Hematopoietic multipotent progenitor cell (in vitro differentiated cells): ENCODE results near the gene H19. TPM values are rescaled to one million over a fixed set of nuclear protein-coding genes. Genes with fewer than 3 reads are reported as not detected.

Experiments used
- DNase-seq, 3 donors: peaks; one replicate each; pipeline ENCODE4 v3.0.0-alpha.2; 2011 to 2015; ENCODE audit warnings: low read depth in 2 of 3, low spot score in 2 of 3
- total RNA-seq: library from RNA; depleted of rRNA; stranded (reverse); fragments of >200 nt; gene quantifications from one replicate; pipeline ENCODE4 v1.2.3, GENCODE V29; 2012

Gene H19
- 2.7 TPM for total RNA-seq

DNA sequence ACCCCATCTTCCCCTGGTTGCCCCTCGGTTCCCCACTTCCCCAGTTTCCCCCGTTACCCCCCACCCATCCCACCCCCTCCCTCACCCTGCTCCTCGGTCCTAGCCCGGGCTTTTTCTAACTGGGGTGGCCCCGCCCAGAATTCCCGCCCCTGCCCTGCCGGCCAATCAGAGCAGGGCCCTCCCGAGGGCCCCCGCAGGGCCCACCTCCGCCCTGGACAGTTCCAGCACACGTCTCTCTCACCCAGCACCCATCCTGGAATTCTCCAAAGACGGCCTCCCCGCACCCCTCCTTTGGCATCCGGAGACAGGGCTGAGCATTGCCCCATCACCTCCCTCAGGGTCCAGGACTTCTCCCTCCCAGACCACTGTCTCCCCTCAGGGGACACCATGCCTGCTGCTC, at the start of gene H19:
H19 (minus strand) TSS at position 88 of the 400 bp plus-strand sequence.
- no peak for DNase-seq

GRCh38 chr11:2041963-2042362, 44.3 kb upstream of the H19 start:
- no peak for DNase-seq

GRCh38 chr11:2041153-2041552, 43.5 kb upstream of the H19 start:
- DNase-seq, result no peak

DNA sequence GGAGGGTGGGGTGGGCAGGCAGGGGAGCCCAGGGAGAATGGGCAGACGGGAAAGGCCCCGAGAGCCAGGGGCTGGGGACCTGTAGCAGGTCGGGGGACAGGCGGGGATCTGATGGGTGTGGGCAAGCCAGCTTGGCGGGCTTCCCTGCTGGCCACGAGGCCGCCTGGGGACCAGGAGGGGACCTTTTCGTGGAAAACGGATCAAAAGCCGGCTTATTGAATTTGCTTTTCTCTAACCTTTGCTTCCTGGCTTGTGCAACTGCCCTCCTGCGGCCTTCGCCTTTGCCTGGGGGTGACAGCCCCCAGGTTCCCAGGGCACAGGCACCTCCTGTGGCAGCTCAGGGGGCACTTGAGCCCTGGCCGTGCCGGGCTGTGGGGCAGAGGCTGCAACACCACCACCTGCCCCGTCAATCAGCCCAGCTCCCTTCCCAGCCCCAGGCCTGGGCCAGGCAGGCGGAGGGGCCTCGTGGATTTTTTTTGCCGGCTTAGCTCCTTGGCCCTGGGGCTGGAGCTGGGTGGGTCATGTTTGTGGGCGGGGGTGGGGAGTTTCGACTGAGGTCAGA, 41.6 kb upstream of the H19 start:
- no peak for DNase-seq

DNA sequence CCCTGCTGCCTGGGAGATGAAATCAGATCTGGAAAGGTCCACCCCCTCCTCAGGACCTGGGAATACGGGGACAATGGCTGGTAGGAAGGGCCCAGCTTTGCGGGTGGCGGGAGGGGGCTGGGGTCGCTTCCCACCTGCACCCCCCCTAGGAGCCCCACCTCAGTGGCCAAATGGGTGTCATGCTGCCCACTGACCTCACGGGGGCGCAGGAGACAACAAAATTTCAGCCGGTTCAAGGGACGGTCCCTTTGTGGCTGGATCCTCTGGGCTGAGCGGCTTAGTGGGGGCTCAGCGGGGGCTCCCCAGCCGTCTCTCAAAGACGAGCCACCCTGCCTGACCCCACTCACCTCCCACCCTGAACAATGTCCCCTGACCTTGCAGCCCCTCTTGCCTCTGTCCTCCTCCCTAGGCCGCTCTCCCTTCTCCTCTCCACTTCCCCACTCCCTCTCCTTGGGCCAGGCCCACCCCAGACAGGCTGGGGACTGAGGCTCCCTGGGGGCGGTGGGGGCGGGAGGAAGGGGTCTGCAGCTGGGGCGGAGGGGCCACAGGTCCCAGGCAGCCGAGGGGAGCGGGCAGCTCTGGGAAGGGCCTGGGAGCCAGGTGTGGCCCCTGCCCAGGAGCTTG, 39.3 kb upstream of the H19 start:
- DNase-seq, result no peak

GRCh38 chr11:2035382-2035781, 37.7 kb upstream of the H19 start:
- DNase-seq, result no peak

- DNase-seq, result no peak
Observed at GRCh38 chr11:2031058-2031457, 33.4 kb upstream of the H19 start.

DNA sequence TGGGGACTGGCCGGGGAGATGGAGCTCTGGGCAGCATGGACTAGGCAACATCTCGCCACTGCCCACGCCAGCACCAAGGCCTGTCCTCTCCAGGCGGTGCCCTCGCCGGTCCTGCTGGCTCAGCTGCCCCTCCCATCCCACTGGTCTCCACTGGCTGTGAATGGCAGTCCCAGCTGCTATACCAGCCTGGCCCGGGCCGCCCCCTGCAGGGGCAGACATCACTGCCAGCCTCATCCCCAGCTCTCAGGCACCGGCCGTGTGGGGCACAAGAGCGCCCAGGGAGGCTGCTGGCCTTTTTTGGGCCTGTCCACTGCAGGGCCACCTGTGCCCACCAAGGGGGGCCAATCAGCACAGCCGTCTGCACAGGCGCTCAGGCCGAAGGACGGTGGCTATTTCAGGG, 30.1 kb upstream of the H19 start:
- no peak for DNase-seq

DNA sequence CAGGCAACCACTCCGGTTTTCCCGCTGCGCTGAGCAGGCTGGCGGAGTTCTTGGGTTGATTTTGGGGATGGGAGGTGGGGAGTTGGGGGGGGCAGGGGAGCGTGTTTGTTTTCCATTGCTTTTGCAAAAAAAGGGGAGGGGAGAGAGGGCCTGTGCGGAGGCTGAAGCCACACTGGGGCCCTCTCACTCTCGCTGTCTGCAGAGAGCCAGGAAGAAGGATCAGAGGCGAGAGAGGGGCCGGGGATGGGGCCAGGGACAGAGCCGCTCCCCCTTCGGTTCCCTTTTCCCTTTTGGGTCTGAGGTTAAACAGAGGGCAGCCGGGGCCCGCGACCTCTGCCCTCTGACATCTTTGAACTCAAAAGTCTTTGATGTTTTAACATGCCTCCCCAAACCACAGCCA, 17.4 kb upstream of the H19 start:
- no peak for DNase-seq

DNA sequence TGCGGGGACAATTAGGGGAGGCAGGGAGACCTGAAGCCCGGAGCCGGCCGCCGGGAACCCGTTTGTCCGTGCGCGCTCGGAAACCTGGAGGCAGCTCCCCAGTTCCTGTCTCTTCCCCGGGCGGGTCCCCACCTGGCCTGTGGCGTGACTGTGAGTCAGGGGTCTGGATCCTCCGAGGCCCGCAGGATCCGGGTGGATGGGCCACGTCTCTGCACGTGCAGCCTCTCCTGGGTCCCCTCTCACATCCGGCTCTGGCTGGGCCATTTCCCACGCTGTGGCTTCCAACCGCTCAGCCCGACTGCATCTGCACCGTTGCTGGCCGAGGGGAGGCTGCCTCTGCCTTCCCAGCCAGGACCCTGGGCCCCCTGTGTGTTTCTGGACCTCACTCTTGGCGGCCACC, 14.8 kb upstream of the H19 start:
- DNase-seq, result no peak

- DNase-seq, result no peak
Observed at GRCh38 chr11:2004466-2004865, 6.8 kb upstream of the H19 start.

- no peak for DNase-seq
Observed at GRCh38 chr11:2002807-2003206, 5.2 kb upstream of the H19 start.

DNA sequence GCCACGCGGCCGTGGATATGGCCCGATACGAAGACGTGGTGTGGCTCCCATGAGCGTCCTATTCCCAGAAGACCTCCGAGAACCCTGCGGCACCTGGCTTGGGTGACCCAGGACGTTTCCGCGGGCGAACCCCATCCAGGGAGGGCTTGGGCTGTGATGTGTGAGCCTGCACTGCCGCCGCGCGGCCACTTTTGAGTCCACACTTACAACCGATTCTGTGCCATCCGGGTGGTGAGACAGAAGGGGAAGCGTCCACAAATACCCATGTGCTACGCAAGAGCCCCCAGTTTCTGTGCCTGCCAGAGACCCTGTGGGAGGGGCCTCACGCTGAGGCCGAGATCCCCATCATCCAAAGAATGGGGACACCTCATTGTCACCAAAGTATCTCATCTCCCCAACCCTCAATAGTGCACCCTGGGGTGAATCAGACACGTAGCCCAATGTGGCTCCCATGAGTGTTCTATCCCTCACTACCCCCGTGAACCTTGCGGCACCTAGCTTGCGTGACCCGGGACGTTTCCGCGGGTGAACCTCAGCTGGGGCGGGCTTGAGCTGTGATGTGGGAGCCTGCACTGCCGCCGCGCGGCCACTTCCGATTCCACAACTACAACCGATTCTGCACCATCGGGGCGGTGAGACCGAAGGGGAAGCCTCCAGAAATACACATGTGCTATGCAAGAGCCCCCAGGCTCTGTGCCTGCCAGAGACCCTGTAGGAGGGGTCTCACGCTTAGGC, 4.6 kb upstream of the H19 start:
- DNase-seq, result no peak

DNA sequence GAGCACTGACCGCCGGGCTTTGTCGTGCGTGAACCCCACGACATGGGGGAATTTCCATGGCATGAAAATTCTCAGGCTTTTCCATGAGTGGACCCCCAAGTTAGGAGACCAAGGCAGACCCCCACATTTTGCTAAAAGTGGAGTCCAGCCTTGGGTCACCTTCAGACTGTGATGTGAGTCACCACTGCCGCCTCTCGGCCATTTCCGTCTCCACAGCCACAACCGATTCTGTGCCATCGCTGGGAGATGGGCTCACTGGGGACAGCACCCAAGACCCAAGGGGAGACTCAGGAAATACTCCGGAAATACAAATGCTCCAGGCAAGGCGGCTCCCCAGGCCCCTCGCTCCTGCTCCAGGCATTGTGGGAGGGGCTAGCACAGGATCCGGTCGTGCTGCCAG, 1.2 kb upstream of the H19 start:
- no peak for DNase-seq

DNA sequence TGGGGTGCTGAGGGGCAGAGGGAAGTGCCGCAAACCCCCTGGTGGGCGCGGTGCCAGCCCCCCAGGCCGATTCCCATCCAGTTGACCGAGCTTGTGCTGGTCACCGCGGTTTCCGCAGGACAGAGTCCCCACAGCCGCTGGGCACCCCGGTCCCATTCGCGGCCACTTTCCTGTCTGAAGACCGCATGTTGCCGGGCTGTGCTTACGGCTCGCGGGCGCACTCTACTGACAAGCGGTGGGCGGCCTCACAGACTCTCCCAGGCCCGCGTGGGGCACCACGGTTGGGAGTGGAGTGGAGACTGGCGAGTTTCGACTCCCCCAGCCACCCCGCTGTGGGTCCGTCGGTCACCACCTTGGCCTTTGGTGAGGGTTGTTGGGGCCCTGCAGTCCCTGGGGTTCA, 648 bp upstream of the H19 start:
- DNase-seq, result no peak

DNA sequence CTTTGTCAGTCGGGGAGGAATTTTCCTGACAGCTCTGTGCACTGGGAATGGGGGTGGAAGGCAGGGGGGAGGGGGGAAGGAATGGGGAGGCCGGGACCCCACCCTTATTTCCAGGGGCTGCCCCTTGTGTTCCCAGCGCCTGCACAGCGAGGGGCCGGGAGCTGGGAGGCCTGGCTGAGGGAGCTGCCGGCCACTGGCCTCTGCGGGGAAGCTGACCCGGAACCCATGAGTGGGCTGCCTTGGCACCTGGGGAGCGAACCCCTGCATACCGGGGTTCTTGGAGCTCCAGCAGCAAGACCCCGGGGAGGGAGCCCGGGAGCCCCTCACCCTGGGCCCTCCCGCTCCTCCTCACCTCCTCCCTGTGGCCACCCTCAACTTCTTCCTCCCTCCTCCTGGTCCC, 3.5 kb downstream of the H19 start:
- DNase-seq, result no peak

- no peak for DNase-seq
Observed at GRCh38 chr11:1992111-1992510, 5.5 kb downstream of the H19 start.

GRCh38 chr11:1990872-1991578, 6.6 kb downstream of the H19 start:
- no peak for DNase-seq

- DNase-seq, result no peak
Observed at GRCh38 chr11:1989953-1990352, 7.7 kb downstream of the H19 start.

- no peak for DNase-seq
Observed at GRCh38 chr11:1988667-1989317, 8.8 kb downstream of the H19 start.

DNA sequence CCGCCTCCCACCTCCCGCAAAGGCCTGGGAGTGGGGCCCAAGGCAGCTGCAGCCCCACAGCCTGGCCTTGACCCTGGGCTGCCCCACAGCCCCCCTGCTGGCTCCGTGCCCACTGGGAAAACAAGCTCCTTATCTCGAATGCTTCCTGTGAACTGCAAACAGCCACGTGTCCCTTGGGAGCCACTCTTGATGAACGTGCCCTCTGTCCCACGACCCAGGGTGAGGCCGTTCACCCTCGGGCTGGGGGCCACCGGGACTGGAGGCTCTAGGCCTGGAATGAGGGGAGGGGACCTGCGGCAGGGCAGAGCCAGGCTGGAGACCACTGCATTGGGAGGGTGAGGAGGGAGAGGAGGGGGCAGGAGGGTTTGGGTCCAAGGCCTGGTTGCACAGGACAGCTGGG, 9.5 kb downstream of the H19 start:
- DNase-seq, result no peak
